A549 (cell line): ENCODE results near the gene SPATA31D1. TPM values are rescaled to one million over a fixed set of nuclear protein-coding genes. Genes with fewer than 3 reads are reported as not detected.

Experiments
- ATAC-seq, 2 experiments: fragments of 200-7000 bp in 1 of 2; fragments of >200 bp in 1 of 2; cut with Nextera tagmentation in 1 of 2; cut with Tn5 transposase in 1 of 2; 3 replicates each; pipeline versions ENCODE4 v1.8.0 to v1.9.1; 2018 to 2020; ENCODE audit warnings: mild to moderate bottlenecking in 1 of 2, moderate library complexity in 1 of 2
- CTCF ChIA-PET: fragments of 300-600 bp; sonication (Branson Sonifier 250); formaldehyde crosslinking; extraction: SDS; loops from one replicate; lab custom pipeline; 2021; ENCODE audit warnings: antibody characterized with exemption, inconsistent platforms; lab: Yijun Ruan, JAX
- POLR2A ChIA-PET: fragments of 350-600 bp; formaldehyde crosslinking; extraction: SDS; loops from one replicate; lab custom pipeline; 2021; ENCODE audit warnings: antibody characterized with exemption, inconsistent platforms; lab: Yijun Ruan, JAX
- DNase-seq, 2 experiments: peaks; one replicate each; pipeline versions ENCODE4 v3.0.0 to v3.0.0-alpha.2; 2011 to 2016; ENCODE audit warnings: low read depth in 1 of 2, low spot score in 1 of 2
- FAIRE-seq: peaks from 2 replicates; lab custom pipeline; 2011; peaks lifted over from hg19 to GRCh38; lab: Jason Lieb, UNC
- H3K27ac ChIP-seq, 2 experiments: fragments of >200 bp; sonication (Bioruptor Twin); formaldehyde crosslinking; 3 replicates each; pipeline ENCODE4 v1.5.1; 2016 to 2017
- H3K4me1 ChIP-seq: fragments of >200 bp; sonication (Bioruptor Twin); formaldehyde crosslinking; 3 replicates; pipeline ENCODE4 v1.6.1; 2016
- H3K4me2 ChIP-seq: fragments of >200 bp; sonication (Bioruptor Twin); formaldehyde crosslinking; 3 replicates; pipeline ENCODE4 v1.6.1; 2016
- H3K4me3 ChIP-seq: fragments of >200 bp; sonication (Bioruptor Twin); formaldehyde crosslinking; 3 replicates; pipeline ENCODE4 v1.5.1; 2016
- H3K9me3 ChIP-seq: fragments of >200 bp; sonication (Bioruptor Twin); formaldehyde crosslinking; 3 replicates; pipeline ENCODE4 v1.6.1; 2016
- CBX2 ChIP-seq: fragments of 200-600 bp; sonication (generic); IDR thresholded peaks from 2 replicates; pipeline ENCODE4 v1.6.1; 2016; ENCODE audit warnings: low read depth, mild to moderate bottlenecking, borderline replicate concordance
- CEBPB ChIP-seq, 2 experiments: fragments of >200 bp in 1 of 2; sonication (Bioruptor Twin) in 1 of 2; formaldehyde crosslinking in 1 of 2; IDR thresholded peaks; 2 replicates each; pipeline ENCODE4 v1.6.1; 2012 to 2016
- CHD4 ChIP-seq: fragments of 200-600 bp; sonication (generic); IDR thresholded peaks from 2 replicates; pipeline ENCODE4 v1.6.1; 2016; ENCODE audit warnings: antibody characterized with exemption, mild to moderate bottlenecking, borderline replicate concordance
- E2F6 ChIP-seq: IDR thresholded peaks from 2 replicates; pipeline ENCODE4 v1.6.1; 2012; ENCODE audit warnings: low read depth, borderline replicate concordance
- EP300 ChIP-seq, 2 experiments: fragments of >200 bp; sonication (Bioruptor Twin); formaldehyde crosslinking; IDR thresholded peaks; 2 replicates in 1 of 2; 3 replicates in 1 of 2; pipeline ENCODE4 v1.6.1; 2016 to 2017
- FOSB ChIP-seq: fragments of 250-450 bp; sonication (Bioruptor Pico); IDR thresholded peaks from 2 replicates; pipeline ENCODE4 v1.5.0; 2020; ENCODE audit warnings: mild to moderate bottlenecking, moderate library complexity
- FOSL2 ChIP-seq, 2 experiments: fragments of 450-650 bp in 1 of 2; fragments of >200 bp in 1 of 2; sonication (Bioruptor Twin) in 1 of 2; formaldehyde crosslinking; IDR thresholded peaks; 2 replicates each; pipeline versions ENCODE4 v1.5.0 to v1.6.1; 2016 to 2020; ENCODE audit warnings: mild to moderate bottlenecking in 1 of 2, moderate library complexity in 1 of 2
- HDAC2 ChIP-seq: fragments of 200-600 bp; sonication (generic); IDR thresholded peaks from 2 replicates; pipeline ENCODE4 v1.6.1; 2016
- HOXA7 ChIP-seq: fragments of 250-450 bp; sonication (Bioruptor Pico); IDR thresholded peaks from 2 replicates; pipeline ENCODE4 v1.5.0; 2020; ENCODE audit warnings: mild to moderate bottlenecking, moderate library complexity
- HOXB5 ChIP-seq: fragments of 250-450 bp; sonication (Bioruptor Pico); IDR thresholded peaks from 2 replicates; pipeline ENCODE4 v1.5.0; 2020; ENCODE audit warnings: mild to moderate bottlenecking, moderate library complexity
- JUN ChIP-seq, 2 experiments: fragments of >200 bp; sonication (Bioruptor Twin); formaldehyde crosslinking; IDR thresholded peaks; 2 replicates in 1 of 2; 3 replicates in 1 of 2; pipeline ENCODE4 v1.6.1; 2016 to 2017
- JUNB ChIP-seq: fragments of >200 bp; sonication (Bioruptor Twin); formaldehyde crosslinking; IDR thresholded peaks from 2 replicates; pipeline ENCODE4 v1.6.1; 2016
- KDM1A ChIP-seq: fragments of 200-600 bp; sonication (generic); IDR thresholded peaks from 2 replicates; pipeline ENCODE4 v1.6.1; 2016; ENCODE audit warnings: low read depth, mild to moderate bottlenecking
- MAFK ChIP-seq: fragments of 450-650 bp; IDR thresholded peaks from 2 replicates; pipeline ENCODE4 v1.6.1; 2014; ENCODE audit not compliant: partially characterized antibody
- MAX ChIP-seq: IDR thresholded peaks from 2 replicates; pipeline ENCODE4 v1.6.1; 2012
- NFE2L2 ChIP-seq: fragments of 150-350 bp; conservative IDR thresholded peaks from 2 replicates; pipeline ENCODE4 v1.6.1; 2014; ENCODE audit warnings: low read length
- PHF8 ChIP-seq: fragments of 200-600 bp; sonication (generic); IDR thresholded peaks from 2 replicates; pipeline ENCODE4 v1.6.1; 2016; ENCODE audit warnings: low read depth, mild to moderate bottlenecking, antibody characterized with exemption, moderate library complexity, borderline replicate concordance
- POLR2AphosphoS2 ChIP-seq: conservative IDR thresholded peaks from 2 replicates; pipeline ENCODE4 v1.6.1; 2012; ENCODE audit warnings: low read length, improper control_type of control experiment, inconsistent platforms
- RAD21 ChIP-seq, 2 experiments: fragments of >200 bp in 1 of 2; sonication (Bioruptor Twin) in 1 of 2; formaldehyde crosslinking in 1 of 2; IDR thresholded peaks in 1 of 2; conservative IDR thresholded peaks in 1 of 2; 2 replicates in 1 of 2; 3 replicates in 1 of 2; pipeline ENCODE4 v1.6.1; 2012 to 2018; ENCODE audit warnings: inconsistent platforms in 1 of 2
- RFX5 ChIP-seq: fragments of 450-650 bp; IDR thresholded peaks from 2 replicates; pipeline ENCODE4 v1.7.1; 2014; ENCODE audit warnings: antibody characterized with exemption, mild to moderate bottlenecking, moderate library complexity
- RNF2 ChIP-seq: fragments of 200-600 bp; sonication (generic); IDR thresholded peaks from 2 replicates; pipeline ENCODE4 v1.6.1; 2016; ENCODE audit warnings: low read depth, mild to moderate bottlenecking, antibody characterized with exemption, moderate library complexity, borderline replicate concordance
- SMC3 ChIP-seq: fragments of >200 bp; sonication (Bioruptor Twin); formaldehyde crosslinking; IDR thresholded peaks from 3 replicates; pipeline ENCODE4 v1.6.1; 2018; ENCODE audit warnings: inconsistent platforms
- SREBF2 ChIP-seq: fragments of 450-650 bp; IDR thresholded peaks from 2 replicates; pipeline ENCODE4 v1.6.1; 2014; ENCODE audit warnings: mild to moderate bottlenecking, moderate library complexity
- TFCP2L1 ChIP-seq: fragments of 250-450 bp; sonication (Bioruptor Pico); IDR thresholded peaks from 2 replicates; pipeline ENCODE4 v1.5.0; 2021; ENCODE audit warnings: mild to moderate bottlenecking
- TP53 ChIP-seq: fragments of 250-450 bp; sonication (Bioruptor Pico); IDR thresholded peaks from 2 replicates; pipeline ENCODE4 v1.5.0; 2021; ENCODE audit warnings: mild to moderate bottlenecking, moderate library complexity
- ZFP36 ChIP-seq: fragments of 450-650 bp; IDR thresholded peaks from 2 replicates; pipeline ENCODE4 v1.6.1; 2014; ENCODE audit warnings: borderline replicate concordance; ENCODE audit not compliant: partially characterized antibody
- WGBS: methylation state at CpG from one replicate; pipeline ENCODE4 v1.1.6; 2017; ENCODE audit errors: missing lambda C conversion rate; 5-methylcytosine and 5-hydroxymethylcytosine counted together
- polyA plus RNA-seq, 4 experiments: library from polyadenylated mRNA; depleted of rRNA in 3 of 4; stranded (reverse); fragments of >200 nt; fragmentation: RNase III in 1 of 4; extraction: RNeasy Plus Mini Kit Qiagen cat#74134 plus additional on column Dnase treatment in 1 of 4; gene quantifications; 2 replicates in 3 of 4; 3 replicates in 1 of 4; pipeline ENCODE4 v1.2.3, GENCODE V29; 2011 to 2017

SPATA31D1 gene
- polyA plus RNA-seq, 2 of the 4 experiments (the other 2 are of a cell fraction): not detected

GRCh38 chr9:82011133-82011532 lies 22.6 kb downstream of the SPATA31D1 start:
- no peak for FAIRE-seq
- TF ChIP-seq KDM1A (no peak), CHD4 (no peak), EP300 (IDR thresholded peaks at IDR 0.05) (no peak), FOSL2 (IDR thresholded peaks at IDR 0.05) (no peak), FOSL2 (CRISPR knock-in tag; IDR thresholded peaks at IDR 0.05) (no peak), SMC3 (no peak), HDAC2 (no peak), RFX5 (no peak), NFE2L2 (no peak)
- Histone ChIP-seq H3K4me3 (no peak overlapping the region), H3K9me3 (peaks cover 5% of the 10 kb centered on the region; the same call in 1 of the 3 replicates), H3K27ac (no peak overlapping the region), H3K4me2 (no peak overlapping the region), H3K4me1 (no peaks in the 10 kb centered on the region)
- ChIA-PET CTCF (interaction anchor here (1.4 kb wide), 1 partner anchor 21 kb away, joined by 3 read pairs; no protein-coding TSS in a partner anchor), POLR2A (no interaction called here)
- ATAC-seq: no peak
- DNase-seq: no peak
- WGBS: 57% methylated on average over 3 of the region's 3 CpGs

- Histone ChIP-seq H3K27ac (no peak overlapping the region), H3K9me3 (peaks cover 5% of the 10 kb centered on the region; the same call in 1 of the 3 replicates), H3K4me1 (no peaks in the 10 kb centered on the region), H3K4me2 (no peak overlapping the region), H3K4me3 (no peak overlapping the region)
- TF ChIP-seq CBX2: no peak
- ChIA-PET CTCF (no interaction called here), POLR2A (no interaction called here)
- ATAC-seq (no peak), DNase-seq (no peak), FAIRE-seq (no peak)
- WGBS: 48% methylated on average over 1 of the region's 1 CpG
Measured at GRCh38 chr9:82012276-82012675, 23.7 kb downstream of the SPATA31D1 start.

- no peak overlapping the region for H3K4me3 ChIP-seq
- ChIA-PET CTCF (no interaction called here), POLR2A (no interaction called here)
- H3K9me3 ChIP-seq: no peaks in the 10 kb centered on the region
- peak overlapping the region in 1 of 2 experiments; percentile 67; a peak in 2 of 6 replicates for H3K27ac ChIP-seq
- no peak for DNase-seq
- no peak for FAIRE-seq
- ATAC-seq: no peak
- peaks cover 11% of the 10 kb centered on the region; the same call in 2 of the 3 replicates for H3K4me1 ChIP-seq
- TF ChIP-seq PHF8 (no peak), CHD4 (no peak), CEBPB (IDR thresholded peaks at IDR 0.05) (no peak), MAFK (no peak), HOXA7 (CRISPR knock-in tag) (no peak), JUNB (no peak), ZFP36 (no peak), FOSB (CRISPR knock-in tag) (no peak), TFCP2L1 (no peak), HOXB5 (CRISPR knock-in tag) (no peak), SREBF2 (no peak), POLR2AphosphoS2 (no peak), RNF2 (no peak), KDM1A (no peak), E2F6 (no peak)
- no peak overlapping the region for H3K4me2 ChIP-seq
Measured at GRCh38 chr9:82020331-82020730, 31.8 kb downstream of the SPATA31D1 start.

GRCh38 chr9:82021198-82021597 lies 32.6 kb downstream of the SPATA31D1 start:
- CTCF ChIA-PET: no interaction called here
- FAIRE-seq (peak; percentile 78), DNase-seq (peak in 1 of 2 experiments; percentile 77), ATAC-seq (peak; percentile 66 to 94)
- H3K4me3 ChIP-seq: no peak overlapping the region
- peaks cover 11% of the 10 kb centered on the region; the same call in 2 of the 3 replicates for H3K4me1 ChIP-seq
- TF ChIP-seq MAX (peak; percentile 33), JUN (IDR thresholded peaks at IDR 0.05) (peak in 1 of 2 experiments; percentile 30; a peak in 1 of 5 replicates), TP53 (peak; percentile 99), RAD21 (conservative IDR thresholded peaks at IDR 0.05 in 1 of 2, IDR thresholded peaks at IDR 0.05 in 1 of 2) (no peak)
- H3K27ac ChIP-seq: peak overlapping the region; percentile 67 to 79
- peak overlapping the region; percentile 7; the same call in 1 of the 3 replicates for H3K4me2 ChIP-seq
- POLR2A ChIA-PET: no interaction called here
- no peaks in the 10 kb centered on the region for H3K9me3 ChIP-seq
